Body of pancreas (tissue), 4 donors: ENCODE data around the gene C17orf78.

Source experiments
- POLR2A ChIP-seq, 3 donors: fragments of 450-650 bp; IDR thresholded peaks; one replicate each; pipeline ENCODE4 v1.6.1; 2016; ENCODE audit warnings: antibody characterized with exemption in 3 of 3, mild to moderate bottlenecking in 2 of 3
- TF ChIP-seq, protein P1 (sequence below), 7 experiments: fragments of 450-650 bp in 4 of 7; fragments of 200-600 bp in 3 of 7; sonication (generic) in 3 of 7; IDR thresholded peaks; one replicate each; pipeline ENCODE4 v1.5.1; 2016 to 2019; ENCODE audit warnings: antibody characterized with exemption in 7 of 7

DNA sequence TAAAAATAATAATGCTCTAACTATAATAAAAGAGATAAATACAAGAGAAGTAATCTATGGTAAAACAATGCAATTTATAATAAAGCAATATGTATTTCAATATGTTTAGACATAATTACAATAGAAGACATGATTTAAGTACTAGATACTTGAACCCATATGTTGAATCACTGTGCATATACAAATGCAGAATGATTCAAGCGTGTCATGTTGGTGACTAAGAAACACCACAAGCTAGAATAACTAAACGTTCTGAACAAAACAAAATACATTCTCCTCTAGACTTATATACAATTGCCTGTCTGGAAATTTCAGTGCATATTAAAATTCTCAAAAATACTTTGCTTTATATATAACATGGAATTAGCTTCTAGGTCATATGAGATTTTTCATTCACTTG lies 42.1 kb downstream of the C17orf78 start:
- TF ChIP-seq, protein P1, sequence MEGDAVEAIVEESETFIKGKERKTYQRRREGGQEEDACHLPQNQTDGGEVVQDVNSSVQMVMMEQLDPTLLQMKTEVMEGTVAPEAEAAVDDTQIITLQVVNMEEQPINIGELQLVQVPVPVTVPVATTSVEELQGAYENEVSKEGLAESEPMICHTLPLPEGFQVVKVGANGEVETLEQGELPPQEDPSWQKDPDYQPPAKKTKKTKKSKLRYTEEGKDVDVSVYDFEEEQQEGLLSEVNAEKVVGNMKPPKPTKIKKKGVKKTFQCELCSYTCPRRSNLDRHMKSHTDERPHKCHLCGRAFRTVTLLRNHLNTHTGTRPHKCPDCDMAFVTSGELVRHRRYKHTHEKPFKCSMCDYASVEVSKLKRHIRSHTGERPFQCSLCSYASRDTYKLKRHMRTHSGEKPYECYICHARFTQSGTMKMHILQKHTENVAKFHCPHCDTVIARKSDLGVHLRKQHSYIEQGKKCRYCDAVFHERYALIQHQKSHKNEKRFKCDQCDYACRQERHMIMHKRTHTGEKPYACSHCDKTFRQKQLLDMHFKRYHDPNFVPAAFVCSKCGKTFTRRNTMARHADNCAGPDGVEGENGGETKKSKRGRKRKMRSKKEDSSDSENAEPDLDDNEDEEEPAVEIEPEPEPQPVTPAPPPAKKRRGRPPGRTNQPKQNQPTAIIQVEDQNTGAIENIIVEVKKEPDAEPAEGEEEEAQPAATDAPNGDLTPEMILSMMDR (IDR thresholded peaks at IDR 0.05), result no peak
- no peak for TF ChIP-seq POLR2A (IDR thresholded peaks at IDR 0.05)
